HEK293 (cell line): ENCODE measurements around the gene ZSCAN31.

ENCODE experiments used
- ZNF148 ChIP-seq: fragments of 450-650 bp; formaldehyde crosslinking; IDR thresholded peaks from 2 replicates; pipeline ENCODE4 v1.5.0; 2017; ENCODE audit warnings: missing biosample characterization, missing genetic modification characterization, borderline replicate concordance
- ZNF211 ChIP-seq: fragments of 450-650 bp; formaldehyde crosslinking; IDR thresholded peaks from 2 replicates; pipeline ENCODE4 v1.5.1; 2016; ENCODE audit warnings: low read depth, missing biosample characterization, missing genetic modification characterization
- ZNF280C ChIP-seq: fragments of 450-650 bp; formaldehyde crosslinking; IDR thresholded peaks from 2 replicates; pipeline ENCODE4 v1.5.1; 2016; ENCODE audit warnings: missing biosample characterization, missing genetic modification characterization
- ZNF571 ChIP-seq: fragments of 450-650 bp; formaldehyde crosslinking; IDR thresholded peaks from 2 replicates; pipeline ENCODE4 v1.5.0; 2017; ENCODE audit warnings: missing biosample characterization, missing genetic modification characterization

DNA sequence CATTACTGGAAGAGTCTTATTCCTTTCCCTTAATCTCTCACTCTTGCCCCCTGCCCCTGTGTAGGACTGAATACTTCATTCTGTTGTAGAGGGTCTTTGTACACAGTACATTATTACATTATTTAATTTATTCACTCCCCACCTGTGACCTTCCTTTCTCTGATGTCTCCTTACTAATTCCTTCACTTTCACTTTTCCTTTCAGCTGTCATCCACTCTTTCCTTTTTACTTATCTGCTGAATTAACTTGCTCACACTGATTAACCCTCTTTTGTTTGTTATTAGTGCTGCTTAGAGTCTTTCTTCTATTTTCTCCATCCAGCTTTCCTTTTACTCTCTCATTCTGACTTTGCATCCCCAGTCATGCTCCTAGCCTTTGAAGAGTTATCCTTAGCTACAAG, 61.1 kb downstream of the ZSCAN31 start:
- no peak for TF ChIP-seq ZNF280C (tag by site-specific recombination)
- TF ChIP-seq ZNF148 (tag by site-specific recombination) = no peak
- TF ChIP-seq ZNF211 (tag by site-specific recombination) = no peak
- TF ChIP-seq ZNF571 = no peak
